ENCODE data around the gene TMCO2. TPM values are rescaled to one million over a fixed set of nuclear protein-coding genes. Genes with fewer than 3 reads are reported as not detected.

The TMCO2 gene
- total RNA-seq, 1 experiment from 2014 or later, result not detected

- H3K27ac ChIP-seq (ENCODE audit: low read length), result no peak overlapping the region
- H3K4me3 ChIP-seq (ENCODE audit: low read length), result no peak overlapping the region
- H3K9ac ChIP-seq (ENCODE audit: low read length), result no peak overlapping the region
- no peak overlapping the region for H2AFZ ChIP-seq (ENCODE audit: low read length)
- H4K20me1 ChIP-seq (ENCODE audit: insufficient read depth, low read depth, low read length), result no peaks in the 10 kb centered on the region
- no peaks in the 10 kb centered on the region for H3K9me2 ChIP-seq (replicated peaks; ENCODE audit: insufficient read depth, low read length)
- H3K4me2 ChIP-seq (ENCODE audit: low read depth, low read length, poor library complexity, severe bottlenecking), result no peak overlapping the region
- peaks cover 2% of the 10 kb centered on the region; the same call in 1 of the 2 replicates for H3K4me1 ChIP-seq (ENCODE audit: low read length)
- H3K79me2 ChIP-seq (ENCODE audit: low read length), result no peaks in the 10 kb centered on the region
- no peak for DNase-seq
- no peaks in the 10 kb centered on the region for H3K36me3 ChIP-seq (ENCODE audit: insufficient read depth, low read length)
- H3K9me3 ChIP-seq (ENCODE audit: low read length), result no peaks in the 10 kb centered on the region
- no peaks in the 10 kb centered on the region for H3K27me3 ChIP-seq (ENCODE audit: low read length)
Measured at GRCh38 chr1:40248412-40248811, 675 bp downstream of the TMCO2 start.

- Histone ChIP-seq H3K9me3 (ENCODE audit: low read length) (no peaks in the 10 kb centered on the region), H3K4me2 (ENCODE audit: low read depth, low read length, poor library complexity, severe bottlenecking) (no peak overlapping the region), H2AFZ (ENCODE audit: low read length) (no peak overlapping the region), H3K9me2 (replicated peaks; ENCODE audit: insufficient read depth, low read length) (no peaks in the 10 kb centered on the region), H3K36me3 (ENCODE audit: insufficient read depth, low read length) (no peaks in the 10 kb centered on the region), H3K4me1 (ENCODE audit: low read length) (peaks cover 10% of the 10 kb centered on the region), H3K27ac (ENCODE audit: low read length) (no peak overlapping the region), H3K9ac (ENCODE audit: low read length) (no peak overlapping the region), H3K27me3 (ENCODE audit: low read length) (no peaks in the 10 kb centered on the region), H3K79me2 (ENCODE audit: low read length) (peaks cover 12% of the 10 kb centered on the region), H4K20me1 (ENCODE audit: insufficient read depth, low read depth, low read length) (no peaks in the 10 kb centered on the region), H3K4me3 (ENCODE audit: low read length) (no peak overlapping the region)
- no peak for DNase-seq
Measured at GRCh38 chr1:40251456-40251855, 3.7 kb downstream of the TMCO2 start.

- no peaks in the 10 kb centered on the region for H4K20me1 ChIP-seq (ENCODE audit: insufficient read depth, low read depth, low read length)
- H3K4me3 ChIP-seq (ENCODE audit: low read length), result no peak overlapping the region
- no peak overlapping the region for H3K27ac ChIP-seq (ENCODE audit: low read length)
- no peaks in the 10 kb centered on the region for H3K9me3 ChIP-seq (ENCODE audit: low read length)
- H3K9ac ChIP-seq (ENCODE audit: low read length), result no peak overlapping the region
- peaks cover 21% of the 10 kb centered on the region for H3K79me2 ChIP-seq (ENCODE audit: low read length)
- no peak overlapping the region for H3K4me2 ChIP-seq (ENCODE audit: low read depth, low read length, poor library complexity, severe bottlenecking)
- no peaks in the 10 kb centered on the region for H3K9me2 ChIP-seq (replicated peaks; ENCODE audit: insufficient read depth, low read length)
- no peak for DNase-seq
- H3K27me3 ChIP-seq (ENCODE audit: low read length), result no peaks in the 10 kb centered on the region
- peaks cover 14% of the 10 kb centered on the region for H3K4me1 ChIP-seq (ENCODE audit: low read length)
- H2AFZ ChIP-seq (ENCODE audit: low read length), result no peak overlapping the region
- H3K36me3 ChIP-seq (ENCODE audit: insufficient read depth, low read length), result no peaks in the 10 kb centered on the region
Measured at GRCh38 chr1:40252601-40253000, 4.9 kb downstream of the TMCO2 start.

- H3K27me3 ChIP-seq (ENCODE audit: low read length), result no peaks in the 10 kb centered on the region
- no peaks in the 10 kb centered on the region for H4K20me1 ChIP-seq (ENCODE audit: insufficient read depth, low read depth, low read length)
- no peak overlapping the region for H2AFZ ChIP-seq (ENCODE audit: low read length)
- no peak overlapping the region for H3K9ac ChIP-seq (ENCODE audit: low read length)
- peaks cover 40% of the 10 kb centered on the region for H3K79me2 ChIP-seq (ENCODE audit: low read length)
- H3K4me2 ChIP-seq (ENCODE audit: low read depth, low read length, poor library complexity, severe bottlenecking), result no peak overlapping the region
- no peak overlapping the region for H3K27ac ChIP-seq (ENCODE audit: low read length)
- DNase-seq, result no peak
- no peaks in the 10 kb centered on the region for H3K9me2 ChIP-seq (replicated peaks; ENCODE audit: insufficient read depth, low read length)
- H3K36me3 ChIP-seq (ENCODE audit: insufficient read depth, low read length), result peaks cover 1% of the 10 kb centered on the region
- H3K4me3 ChIP-seq (ENCODE audit: low read length), result no peak overlapping the region
- H3K9me3 ChIP-seq (ENCODE audit: low read length), result no peaks in the 10 kb centered on the region
- peaks cover 20% of the 10 kb centered on the region for H3K4me1 ChIP-seq (ENCODE audit: low read length)
Measured at GRCh38 chr1:40255231-40255630, 7.5 kb downstream of the TMCO2 start.

- no peak overlapping the region for H2AFZ ChIP-seq (ENCODE audit: low read length)
- peak overlapping the region; percentile 85 for H3K4me3 ChIP-seq (ENCODE audit: low read length)
- H3K9ac ChIP-seq (ENCODE audit: low read length), result peak overlapping the region; percentile 87
Measured at GRCh38 chr1:40256401-40257084, 8.8 kb downstream of the TMCO2 start.

GRCh38 chr1:40257313-40257687 lies 9.6 kb downstream of the TMCO2 start:
- no peak for DNase-seq
- Histone ChIP-seq H4K20me1 (ENCODE audit: insufficient read depth, low read depth, low read length) (no peaks in the 10 kb centered on the region), H3K4me3 (ENCODE audit: low read length) (peak overlapping the region; percentile 85), H3K27ac (ENCODE audit: low read length) (peak overlapping the region; percentile 85), H3K9me3 (ENCODE audit: low read length) (no peaks in the 10 kb centered on the region), H3K9ac (ENCODE audit: low read length) (peak overlapping the region; percentile 87), H3K79me2 (ENCODE audit: low read length) (peaks cover 59% of the 10 kb centered on the region), H2AFZ (ENCODE audit: low read length) (peak overlapping the region; percentile 51), H3K36me3 (ENCODE audit: insufficient read depth, low read length) (peaks cover 18% of the 10 kb centered on the region), H3K4me2 (ENCODE audit: low read depth, low read length, poor library complexity, severe bottlenecking) (peak overlapping the region; percentile 96), H3K27me3 (ENCODE audit: low read length) (no peaks in the 10 kb centered on the region), H3K4me1 (ENCODE audit: low read length) (peaks cover 24% of the 10 kb centered on the region), H3K9me2 (replicated peaks; ENCODE audit: insufficient read depth, low read length) (no peaks in the 10 kb centered on the region)

More at GRCh38 chr1:40256401-40257084, 8.8 kb downstream of the TMCO2 start:
- Histone ChIP-seq H3K4me2 (ENCODE audit: low read depth, low read length, poor library complexity, severe bottlenecking) (peak overlapping the region; percentile 96), H3K9me3 (ENCODE audit: low read length) (no peaks in the 10 kb centered on the region), H3K4me1 (ENCODE audit: low read length) (peaks cover 24% of the 10 kb centered on the region), H3K27ac (ENCODE audit: low read length) (peak overlapping the region; percentile 85), H4K20me1 (ENCODE audit: insufficient read depth, low read depth, low read length) (no peaks in the 10 kb centered on the region), H3K9me2 (replicated peaks; ENCODE audit: insufficient read depth, low read length) (no peaks in the 10 kb centered on the region), H3K36me3 (ENCODE audit: insufficient read depth, low read length) (peaks cover 14% of the 10 kb centered on the region), H3K27me3 (ENCODE audit: low read length) (no peaks in the 10 kb centered on the region), H3K79me2 (ENCODE audit: low read length) (peaks cover 52% of the 10 kb centered on the region)
- no peak for DNase-seq

- Histone ChIP-seq H3K9ac (ENCODE audit: low read length) (peak within 1 kb of the TSS; percentile 93), H3K27ac (ENCODE audit: low read length) (peak within 1 kb of the TSS; percentile 85), H3K4me1 (ENCODE audit: low read length) (peaks cover 24% of the 10 kb centered on the region), H3K9me2 (replicated peaks; ENCODE audit: insufficient read depth, low read length) (no peaks in the 10 kb centered on the region), H3K4me3 (ENCODE audit: low read length) (peak within 1 kb of the TSS; percentile 93), H3K79me2 (ENCODE audit: low read length) (peaks cover 63% of the 10 kb centered on the region), H3K36me3 (ENCODE audit: insufficient read depth, low read length) (peaks cover 20% of the 10 kb centered on the region), H3K9me3 (ENCODE audit: low read length) (no peaks in the 10 kb centered on the region), H3K27me3 (ENCODE audit: low read length) (no peaks in the 10 kb centered on the region), H3K4me2 (ENCODE audit: low read depth, low read length, poor library complexity, severe bottlenecking) (peak within 1 kb of the TSS; percentile 96), H2AFZ (ENCODE audit: low read length) (peak within 1 kb of the TSS; percentile 66), H4K20me1 (ENCODE audit: insufficient read depth, low read depth, low read length) (no peaks in the 10 kb centered on the region)
- peak; percentile 99 for DNase-seq
Measured at GRCh38 chr1:40257688-40258444, 10.1 kb downstream of the TMCO2 start, which contains the start of gene ZMPSTE24. Gene ZMPSTE24 (plus strand): TSS chr1:40258236. CDS start chr1:40258272, 36 bp downstream.

GRCh38 chr1:40258445-40258769 lies 10.7 kb downstream of the TMCO2 start:
- no peaks in the 10 kb centered on the region for H3K9me3 ChIP-seq (ENCODE audit: low read length)
- peak overlapping the region; percentile 60 for H3K27ac ChIP-seq (ENCODE audit: low read length)
- H4K20me1 ChIP-seq (ENCODE audit: insufficient read depth, low read depth, low read length), result no peaks in the 10 kb centered on the region
- DNase-seq, result no peak
- H3K4me2 ChIP-seq (ENCODE audit: low read depth, low read length, poor library complexity, severe bottlenecking), result peak overlapping the region; percentile 67
- peak overlapping the region; percentile 66; the same call in 1 of the 2 replicates for H2AFZ ChIP-seq (ENCODE audit: low read length)
- peak overlapping the region; percentile 93 for H3K4me3 ChIP-seq (ENCODE audit: low read length)
- H3K27me3 ChIP-seq (ENCODE audit: low read length), result no peaks in the 10 kb centered on the region
- peaks cover 69% of the 10 kb centered on the region for H3K79me2 ChIP-seq (ENCODE audit: low read length)
- peaks cover 23% of the 10 kb centered on the region for H3K36me3 ChIP-seq (ENCODE audit: insufficient read depth, low read length)
- H3K4me1 ChIP-seq (ENCODE audit: low read length), result peaks cover 24% of the 10 kb centered on the region
- peak overlapping the region; percentile 93 for H3K9ac ChIP-seq (ENCODE audit: low read length)
- no peaks in the 10 kb centered on the region for H3K9me2 ChIP-seq (replicated peaks; ENCODE audit: insufficient read depth, low read length)
